ENCODE results near the gene ITPR1.

The ITPR1 gene

GRCh38 chr3:4756855-4757574 lies 263.9 kb downstream of the ITPR1 start:
- WGBS (ENCODE audit: extremely low coverage, insufficient coverage, low lambda C conversion rate) = no CpG with 5 or more reads among the region's 3 CpGs
- Histone ChIP-seq H3K79me1 (ENCODE audit: low read length) (no peaks in the 10 kb centered on the region), H3K56ac (ENCODE audit: low read length) (no peak overlapping the region)

GRCh38 chr3:4757575-4758248 lies 264.6 kb downstream of the ITPR1 start:
- no peak overlapping the region for H3K4me2 ChIP-seq (ENCODE audit: low read length)
- no peak overlapping the region for H3K56ac ChIP-seq (ENCODE audit: low read length)
- H3K23ac ChIP-seq (ENCODE audit: low read length) = no peak overlapping the region
- H3K27me3 ChIP-seq (ENCODE audit: insufficient read depth, low read length, poor library complexity) = no peaks in the 10 kb centered on the region
- WGBS (ENCODE audit: extremely low coverage, insufficient coverage, low lambda C conversion rate) = no CpG with 5 or more reads among the region's 12 CpGs
- H3K79me2 ChIP-seq (ENCODE audit: control insufficient read depth, insufficient read depth, low read length) = no peaks in the 10 kb centered on the region
- H4K5ac ChIP-seq (ENCODE audit: low read length) = no peak overlapping the region
- no peaks in the 10 kb centered on the region for H3K36me3 ChIP-seq (ENCODE audit: control insufficient read depth, insufficient read depth, low read length)
- H2BK15ac ChIP-seq (replicated peaks; ENCODE audit: low read depth) = no peak overlapping the region
- DNase-seq = peak; percentile 26
- H2BK120ac ChIP-seq (ENCODE audit: low read depth, low read length) = no peak overlapping the region
- no peak overlapping the region for H4K8ac ChIP-seq (ENCODE audit: low read depth, low read length)
- no peak overlapping the region for H3K4ac ChIP-seq (ENCODE audit: low read depth, low read length)
- no peak overlapping the region for H2AK5ac ChIP-seq (ENCODE audit: low read length)
- no peak overlapping the region for H3K27ac ChIP-seq (ENCODE audit: low read depth, low read length)
- no peak overlapping the region for H3K18ac ChIP-seq (ENCODE audit: low read length)
- H2BK5ac ChIP-seq (ENCODE audit: low read length) = no peak overlapping the region
- no peaks in the 10 kb centered on the region for H3K79me1 ChIP-seq (ENCODE audit: low read length)
- H3K4me3 ChIP-seq (ENCODE audit: low read length) = no peak overlapping the region
- no peak overlapping the region for H3K9ac ChIP-seq (ENCODE audit: low read length)
- H3K4me1 ChIP-seq (ENCODE audit: control insufficient read depth, low read depth, low read length) = no peaks in the 10 kb centered on the region

More at GRCh38 chr3:4756855-4757574, 263.9 kb downstream of the ITPR1 start:
- no peak for DNase-seq
- Histone ChIP-seq H2BK120ac (ENCODE audit: low read depth, low read length) (no peak overlapping the region), H3K36me3 (ENCODE audit: control insufficient read depth, insufficient read depth, low read length) (no peaks in the 10 kb centered on the region), H3K9ac (ENCODE audit: low read length) (no peak overlapping the region), H4K8ac (ENCODE audit: low read depth, low read length) (no peak overlapping the region), H3K4me1 (ENCODE audit: control insufficient read depth, low read depth, low read length) (no peaks in the 10 kb centered on the region), H3K27ac (ENCODE audit: low read depth, low read length) (no peak overlapping the region), H3K4me3 (ENCODE audit: low read length) (no peak overlapping the region), H2BK5ac (ENCODE audit: low read length) (no peak overlapping the region), H4K5ac (ENCODE audit: low read length) (no peak overlapping the region), H3K79me2 (ENCODE audit: control insufficient read depth, insufficient read depth, low read length) (no peaks in the 10 kb centered on the region), H3K27me3 (ENCODE audit: insufficient read depth, low read length, poor library complexity) (no peaks in the 10 kb centered on the region), H3K4ac (ENCODE audit: low read depth, low read length) (no peak overlapping the region), H2AK5ac (ENCODE audit: low read length) (no peak overlapping the region), H3K18ac (ENCODE audit: low read length) (no peak overlapping the region), H2BK15ac (replicated peaks; ENCODE audit: low read depth) (no peak overlapping the region), H3K4me2 (ENCODE audit: low read length) (no peak overlapping the region), H3K23ac (ENCODE audit: low read length) (no peak overlapping the region)

DNA sequence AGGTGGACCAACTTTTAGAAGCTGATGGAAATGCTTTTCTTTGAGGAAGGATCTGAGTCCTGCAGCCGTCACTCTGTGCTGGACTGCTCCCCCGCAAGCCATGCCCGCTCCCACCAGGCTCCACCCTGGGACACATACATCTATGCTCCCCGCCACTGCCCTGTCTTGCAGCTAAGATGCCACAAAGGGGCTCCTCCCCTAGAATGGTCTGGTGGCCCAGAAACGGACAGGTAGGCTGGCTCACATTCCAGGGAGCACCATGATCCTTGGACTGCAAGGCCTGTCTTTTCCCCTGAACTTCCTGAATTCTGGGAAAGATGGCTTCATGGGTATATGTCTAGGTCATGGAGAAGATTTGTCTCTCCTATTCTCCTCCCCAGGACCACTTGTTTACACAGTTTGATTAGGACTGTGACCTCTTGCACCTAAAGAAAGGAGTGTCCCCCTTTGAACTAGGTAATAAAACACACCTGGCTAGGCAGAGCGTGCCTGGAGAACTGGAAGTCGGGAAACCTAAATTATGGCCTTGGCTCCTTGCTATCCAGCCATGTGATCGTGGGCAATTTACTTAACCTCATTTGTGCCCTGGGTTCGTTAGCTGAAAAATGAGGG lies 265.2 kb downstream of the ITPR1 start:
- no peak overlapping the region for H3K9ac ChIP-seq (ENCODE audit: low read length)
- WGBS (ENCODE audit: extremely low coverage, insufficient coverage, low lambda C conversion rate) = no CpG with 5 or more reads among the region's 9 CpGs
- H2BK120ac ChIP-seq (ENCODE audit: low read depth, low read length) = no peak overlapping the region
- no peak overlapping the region for H3K18ac ChIP-seq (ENCODE audit: low read length)
- no peaks in the 10 kb centered on the region for H3K79me2 ChIP-seq (ENCODE audit: control insufficient read depth, insufficient read depth, low read length)
- H4K5ac ChIP-seq (ENCODE audit: low read length) = no peak overlapping the region
- no peaks in the 10 kb centered on the region for H3K27me3 ChIP-seq (ENCODE audit: insufficient read depth, low read length, poor library complexity)
- no peaks in the 10 kb centered on the region for H3K79me1 ChIP-seq (ENCODE audit: low read length)
- H2BK5ac ChIP-seq (ENCODE audit: low read length) = no peak overlapping the region
- H3K4me1 ChIP-seq (ENCODE audit: control insufficient read depth, low read depth, low read length) = no peaks in the 10 kb centered on the region
- no peak overlapping the region for H3K56ac ChIP-seq (ENCODE audit: low read length)
- H2BK15ac ChIP-seq (replicated peaks; ENCODE audit: low read depth) = no peak overlapping the region
- no peak overlapping the region for H3K27ac ChIP-seq (ENCODE audit: low read depth, low read length)
- H3K4me3 ChIP-seq (ENCODE audit: low read length) = no peak overlapping the region
- H3K36me3 ChIP-seq (ENCODE audit: control insufficient read depth, insufficient read depth, low read length) = no peaks in the 10 kb centered on the region
- no peak overlapping the region for H4K8ac ChIP-seq (ENCODE audit: low read depth, low read length)
- no peak for DNase-seq
- H3K23ac ChIP-seq (ENCODE audit: low read length) = no peak overlapping the region
- no peak overlapping the region for H3K4ac ChIP-seq (ENCODE audit: low read depth, low read length)
- H2AK5ac ChIP-seq (ENCODE audit: low read length) = no peak overlapping the region
- no peak overlapping the region for H3K4me2 ChIP-seq (ENCODE audit: low read length)

DNA sequence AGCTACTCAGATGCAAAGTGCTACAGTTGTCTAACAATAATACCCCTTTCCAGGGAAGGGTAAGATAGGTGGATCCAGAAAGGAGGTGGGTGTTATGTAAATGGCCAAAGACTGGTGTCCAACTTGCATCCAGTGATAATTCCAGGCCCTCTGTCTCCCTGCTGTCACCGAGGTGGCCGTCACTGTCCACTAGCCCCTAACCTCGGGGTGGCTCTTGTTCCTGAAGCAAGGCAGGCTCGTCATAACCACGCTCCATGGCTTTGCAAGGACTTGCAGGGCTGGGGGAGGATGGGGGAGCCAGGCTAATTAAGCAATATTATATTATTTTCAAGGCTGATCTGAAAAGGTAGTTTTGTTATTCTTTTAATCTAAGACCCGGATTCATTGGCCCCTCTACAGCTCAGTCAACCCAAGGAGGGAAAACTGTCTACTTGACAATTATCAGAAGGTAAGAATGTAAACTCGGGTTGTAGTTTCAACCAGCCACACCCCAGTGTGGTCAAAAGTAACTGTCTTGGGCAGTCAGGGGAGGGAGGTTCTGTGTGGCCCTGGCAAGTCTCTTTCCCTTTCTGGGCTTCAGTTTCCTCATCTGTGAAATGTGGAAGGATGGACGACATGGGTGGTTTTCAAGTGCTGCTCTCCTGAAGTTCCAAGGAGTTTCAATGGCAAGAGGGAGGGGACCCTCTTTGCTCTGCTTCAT lies 266.0 kb downstream of the ITPR1 start:
- H2BK5ac ChIP-seq (ENCODE audit: low read length) = no peak overlapping the region
- H4K8ac ChIP-seq (ENCODE audit: low read depth, low read length) = no peak overlapping the region
- H3K56ac ChIP-seq (ENCODE audit: low read length) = no peak overlapping the region
- no peak overlapping the region for H3K4me3 ChIP-seq (ENCODE audit: low read length)
- no peaks in the 10 kb centered on the region for H3K79me1 ChIP-seq (ENCODE audit: low read length)
- H3K36me3 ChIP-seq (ENCODE audit: control insufficient read depth, insufficient read depth, low read length) = no peaks in the 10 kb centered on the region
- no peak overlapping the region for H3K27ac ChIP-seq (ENCODE audit: low read depth, low read length)
- no peak overlapping the region for H2BK15ac ChIP-seq (replicated peaks; ENCODE audit: low read depth)
- H2BK120ac ChIP-seq (ENCODE audit: low read depth, low read length) = no peak overlapping the region
- no peak overlapping the region for H2AK5ac ChIP-seq (ENCODE audit: low read length)
- H3K4ac ChIP-seq (ENCODE audit: low read depth, low read length) = no peak overlapping the region
- H3K9ac ChIP-seq (ENCODE audit: low read length) = no peak overlapping the region
- H3K79me2 ChIP-seq (ENCODE audit: control insufficient read depth, insufficient read depth, low read length) = no peaks in the 10 kb centered on the region
- H4K5ac ChIP-seq (ENCODE audit: low read length) = no peak overlapping the region
- DNase-seq = no peak
- H3K18ac ChIP-seq (ENCODE audit: low read length) = no peak overlapping the region
- H3K23ac ChIP-seq (ENCODE audit: low read length) = no peak overlapping the region
- no peaks in the 10 kb centered on the region for H3K27me3 ChIP-seq (ENCODE audit: insufficient read depth, low read length, poor library complexity)
- no peaks in the 10 kb centered on the region for H3K4me1 ChIP-seq (ENCODE audit: control insufficient read depth, low read depth, low read length)
- no CpG with 5 or more reads among the region's 8 CpGs for WGBS (ENCODE audit: extremely low coverage, insufficient coverage, low lambda C conversion rate)
- no peak overlapping the region for H3K4me2 ChIP-seq (ENCODE audit: low read length)

DNA sequence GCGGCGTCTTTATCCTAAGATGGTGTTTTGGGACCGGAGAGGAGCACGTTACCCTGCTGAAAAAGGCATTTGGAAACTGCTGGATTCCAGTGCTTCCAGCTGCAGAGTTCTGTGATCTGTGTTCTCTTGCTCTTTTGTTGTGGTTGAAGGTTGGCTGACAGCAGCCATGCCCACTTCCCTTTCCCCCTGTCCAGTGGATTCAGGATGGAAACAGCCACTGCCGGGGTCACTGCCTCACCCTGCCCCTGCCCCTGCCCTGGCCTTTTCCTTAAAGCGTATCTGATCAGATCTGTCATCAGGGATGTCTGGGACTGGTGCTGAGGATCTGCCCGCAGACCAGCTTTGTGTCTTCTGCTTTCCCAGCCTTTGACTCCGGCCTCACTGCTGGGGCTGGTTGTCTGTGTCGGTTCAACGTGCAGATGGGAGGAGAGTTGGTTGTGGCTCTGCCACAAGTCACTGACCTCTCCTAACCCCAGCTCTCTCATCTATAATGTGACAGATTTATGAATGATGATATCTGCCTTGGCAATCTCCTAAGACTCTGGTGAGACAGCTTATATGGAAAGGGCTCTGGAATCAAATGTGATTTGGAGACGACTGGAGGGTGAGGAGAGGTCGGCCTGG lies 266.7 kb downstream of the ITPR1 start:
- Histone ChIP-seq H3K23ac (ENCODE audit: low read length) (no peak overlapping the region), H4K5ac (ENCODE audit: low read length) (no peak overlapping the region), H3K4me1 (ENCODE audit: control insufficient read depth, low read depth, low read length) (no peaks in the 10 kb centered on the region), H3K36me3 (ENCODE audit: control insufficient read depth, insufficient read depth, low read length) (no peaks in the 10 kb centered on the region), H3K27ac (ENCODE audit: low read depth, low read length) (no peak overlapping the region), H4K8ac (ENCODE audit: low read depth, low read length) (no peak overlapping the region), H3K56ac (ENCODE audit: low read length) (no peak overlapping the region), H3K9ac (ENCODE audit: low read length) (no peak overlapping the region), H2BK5ac (ENCODE audit: low read length) (no peak overlapping the region), H3K4me2 (ENCODE audit: low read length) (no peak overlapping the region), H2BK120ac (ENCODE audit: low read depth, low read length) (no peak overlapping the region), H3K27me3 (ENCODE audit: insufficient read depth, low read length, poor library complexity) (no peaks in the 10 kb centered on the region), H3K4me3 (ENCODE audit: low read length) (no peak overlapping the region), H3K79me2 (ENCODE audit: control insufficient read depth, insufficient read depth, low read length) (no peaks in the 10 kb centered on the region), H3K79me1 (ENCODE audit: low read length) (no peaks in the 10 kb centered on the region), H3K18ac (ENCODE audit: low read length) (no peak overlapping the region), H2AK5ac (ENCODE audit: low read length) (no peak overlapping the region), H3K4ac (ENCODE audit: low read depth, low read length) (no peak overlapping the region), H2BK15ac (replicated peaks; ENCODE audit: low read depth) (no peak overlapping the region)
- WGBS (ENCODE audit: extremely low coverage, insufficient coverage, low lambda C conversion rate) = no CpG with 5 or more reads among the region's 12 CpGs
- no peak for DNase-seq
